Stomach smooth muscle (tissue), 2 donors: ENCODE measurements around the gene ANKRD53.
"Not testable (repeated sequence)": the region's sequence is repeated elsewhere in the genome, so short reads cannot be mapped to it uniquely, and the experiment has no call there.

Experiments
- H3K27ac ChIP-seq: one replicate; pipeline ENCODE4 v1.7.0; 2013; ENCODE audit warnings: mild to moderate bottlenecking, low read length, inconsistent platforms
- H3K27me3 ChIP-seq, 2 donors: one replicate each; pipeline ENCODE4 v1.7.0; 2013; ENCODE audit warnings: low read length in 2 of 2; ENCODE audit not compliant: insufficient read depth in 2 of 2, control insufficient read depth in 1 of 2
- H3K36me3 ChIP-seq, 2 donors: one replicate each; pipeline ENCODE4 v1.7.0; 2013; ENCODE audit warnings: low read length in 2 of 2; ENCODE audit not compliant: control insufficient read depth in 2 of 2, insufficient read depth in 2 of 2
- H3K4me1 ChIP-seq: one replicate; pipeline ENCODE4 v1.7.0; 2013; ENCODE audit warnings: low read length; ENCODE audit not compliant: control insufficient read depth, insufficient read depth
- H3K4me3 ChIP-seq, 2 donors: one replicate each; pipeline ENCODE4 v1.7.0; 2013; ENCODE audit warnings: low read length in 2 of 2
- H3K9ac ChIP-seq, 2 donors: one replicate each; pipeline ENCODE4 v1.7.0; 2013; ENCODE audit warnings: low read length in 2 of 2, mild to moderate bottlenecking in 1 of 2
- H3K9me3 ChIP-seq, 2 donors: one replicate each; pipeline ENCODE4 v1.7.0; 2013; ENCODE audit warnings: low read length in 2 of 2; ENCODE audit not compliant: control insufficient read depth in 2 of 2
- donor health status: healthy.
- donor health status: Pancreatic carcinoma.

Gene ANKRD53

DNA sequence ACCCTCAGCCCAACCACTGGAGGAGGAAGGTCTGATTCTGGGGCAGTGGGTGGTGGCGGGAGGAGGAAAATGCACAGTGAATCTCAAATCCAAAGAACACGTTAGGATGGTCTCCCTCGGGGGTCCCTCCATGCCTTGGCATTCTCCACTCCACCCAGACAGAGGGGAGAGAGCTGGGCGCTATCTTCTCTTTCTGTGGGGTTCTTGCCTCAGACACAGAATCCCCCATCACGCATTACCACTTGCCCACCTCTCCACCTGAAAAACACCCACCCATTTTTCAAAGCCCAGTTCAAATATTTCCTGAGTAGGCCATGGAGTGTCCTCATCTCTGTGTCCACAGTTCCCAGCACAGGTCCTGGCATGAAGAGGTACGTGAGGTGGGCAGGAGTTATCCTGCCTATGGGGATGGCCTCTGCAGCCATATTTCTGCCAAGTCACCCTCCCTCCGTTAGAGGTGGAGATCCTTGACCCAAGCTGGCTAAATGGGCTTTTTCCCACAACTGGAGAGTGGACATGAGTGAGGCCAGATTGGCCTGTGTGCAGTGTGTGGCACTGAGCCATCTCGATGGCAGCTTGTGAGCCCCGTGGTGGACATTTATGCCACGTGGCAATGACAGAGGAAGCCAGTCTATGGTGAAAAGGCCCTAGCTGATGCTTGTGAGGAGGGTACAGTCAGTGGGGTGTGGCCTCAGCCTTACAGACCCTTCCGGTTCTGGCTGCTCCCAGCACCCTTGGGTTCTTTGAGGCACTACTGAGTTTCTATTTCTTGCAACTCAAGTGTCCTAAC lies 25.7 kb downstream of the ANKRD53 start:
- no peak overlapping the region for H3K9ac ChIP-seq
- H3K36me3 ChIP-seq = no peaks in the 10 kb centered on the region

DNA sequence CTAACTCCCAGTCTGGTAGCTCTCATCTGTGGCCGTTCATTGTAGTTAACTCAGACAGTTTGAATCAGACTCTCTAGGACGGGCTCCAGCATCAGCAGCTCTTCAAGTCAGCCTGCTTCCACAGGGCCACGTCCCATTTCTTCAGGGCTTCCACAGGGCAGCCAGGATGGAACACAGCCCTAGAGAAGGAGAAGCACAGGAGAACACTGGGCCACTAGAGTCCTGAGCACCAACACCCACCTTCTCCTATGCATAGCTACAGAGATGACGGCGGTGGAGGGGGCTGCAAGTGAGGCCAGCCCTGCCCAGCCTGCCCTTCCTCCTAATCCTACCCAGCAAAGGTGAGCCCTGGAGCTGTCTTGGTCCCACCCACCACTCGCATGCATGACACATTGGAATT lies 26.4 kb downstream of the ANKRD53 start:
- Histone ChIP-seq H3K36me3 (no peaks in the 10 kb centered on the region), H3K27me3 (peaks cover 0 to 4% of the 10 kb centered on the region in 2 donors), H3K27ac (no peak overlapping the region), H3K9ac (no peak overlapping the region), H3K9me3 (no peaks in the 10 kb centered on the region), H3K4me1 (peaks cover 4% of the 10 kb centered on the region), H3K4me3 (no peak overlapping the region)

More for the DNA sequence above, 25.7 kb downstream of the ANKRD53 start:
- Histone ChIP-seq H3K4me3 (no peak overlapping the region), H3K27me3 (peaks cover 0 to 4% of the 10 kb centered on the region in 2 donors), H3K4me1 (peaks cover 4% of the 10 kb centered on the region), H3K27ac (no peak overlapping the region), H3K9me3 (no peaks in the 10 kb centered on the region)

DNA sequence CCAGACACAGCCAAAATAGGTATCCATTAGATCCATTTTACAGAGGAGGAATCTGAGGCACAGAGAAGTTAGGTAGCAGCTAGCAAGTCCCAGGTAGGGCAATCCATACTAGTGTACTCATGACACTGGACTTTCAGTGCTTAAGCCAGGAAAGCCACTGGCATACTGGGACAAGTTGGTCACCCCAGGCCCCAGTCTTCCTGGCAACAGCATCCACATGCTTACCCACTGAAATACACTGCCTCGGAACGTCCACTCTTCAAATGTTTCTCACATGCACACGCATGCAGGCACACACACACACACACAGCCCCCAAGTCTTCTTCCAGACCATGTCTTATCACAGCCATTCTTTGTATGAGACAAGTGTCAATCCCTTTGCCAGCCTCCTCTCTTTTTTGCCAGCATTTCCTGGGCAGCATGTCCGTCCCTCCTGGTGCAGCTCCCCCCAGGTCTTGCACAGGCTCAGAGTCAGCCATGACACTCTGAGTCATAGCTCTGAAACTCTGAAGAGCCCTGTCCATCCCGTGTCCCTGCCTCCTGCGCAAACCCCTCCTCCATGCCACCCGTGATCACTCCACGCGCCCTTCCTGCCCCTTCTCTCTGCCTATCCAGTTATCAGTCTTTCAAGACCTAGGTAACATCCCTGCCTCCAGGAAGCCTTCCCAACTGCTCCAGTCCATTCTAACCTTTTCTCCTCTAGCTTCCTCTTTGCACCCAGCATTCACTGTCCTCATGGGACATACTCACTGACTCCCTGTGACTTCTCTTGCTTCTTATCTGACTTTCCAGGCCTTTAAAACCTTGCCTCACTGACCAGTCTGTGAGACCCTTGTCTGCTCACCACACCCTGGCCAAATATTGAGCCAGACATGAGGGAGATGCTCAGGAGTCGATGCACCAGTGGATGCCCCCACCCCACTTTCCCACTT lies 27.1 kb downstream of the ANKRD53 start:
- peaks cover 0 to 6% of the 10 kb centered on the region in 2 donors for H3K27me3 ChIP-seq

DNA sequence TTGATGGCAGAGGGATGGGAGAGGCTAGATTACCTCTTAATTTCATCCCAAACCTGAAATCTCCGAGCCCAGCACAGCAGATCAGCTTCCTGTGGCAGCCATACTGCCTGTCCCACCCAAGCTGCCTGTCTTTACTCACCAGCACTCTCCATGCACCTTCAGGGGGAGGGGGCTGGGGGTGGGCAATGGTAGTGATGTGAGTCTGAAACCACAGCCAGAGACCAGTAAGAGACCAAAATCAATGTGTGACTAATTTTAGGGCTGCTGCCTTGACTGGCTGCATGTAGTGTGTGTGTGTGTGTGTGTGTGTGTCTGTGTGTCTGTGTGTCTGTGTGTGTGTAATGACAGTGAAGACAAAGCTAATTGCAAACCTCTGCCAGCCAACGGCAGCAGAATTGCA lies 27.9 kb downstream of the ANKRD53 start:
- H3K27ac ChIP-seq = no peak overlapping the region
- H3K36me3 ChIP-seq = no peaks in the 10 kb centered on the region
- H3K27me3 ChIP-seq = peaks cover 0 to 7% of the 10 kb centered on the region in 2 donors
- no peak overlapping the region for H3K9ac ChIP-seq
- H3K4me1 ChIP-seq = no peaks in the 10 kb centered on the region
- H3K4me3 ChIP-seq = no peak overlapping the region
- no peaks in the 10 kb centered on the region for H3K9me3 ChIP-seq

More for the DNA sequence above, 27.1 kb downstream of the ANKRD53 start:
- H3K9ac ChIP-seq = no peak overlapping the region
- H3K4me3 ChIP-seq = no peak overlapping the region
- no peaks in the 10 kb centered on the region for H3K9me3 ChIP-seq
- H3K36me3 ChIP-seq = no peaks in the 10 kb centered on the region
- peaks cover 4% of the 10 kb centered on the region for H3K4me1 ChIP-seq
- no peak overlapping the region for H3K27ac ChIP-seq

DNA sequence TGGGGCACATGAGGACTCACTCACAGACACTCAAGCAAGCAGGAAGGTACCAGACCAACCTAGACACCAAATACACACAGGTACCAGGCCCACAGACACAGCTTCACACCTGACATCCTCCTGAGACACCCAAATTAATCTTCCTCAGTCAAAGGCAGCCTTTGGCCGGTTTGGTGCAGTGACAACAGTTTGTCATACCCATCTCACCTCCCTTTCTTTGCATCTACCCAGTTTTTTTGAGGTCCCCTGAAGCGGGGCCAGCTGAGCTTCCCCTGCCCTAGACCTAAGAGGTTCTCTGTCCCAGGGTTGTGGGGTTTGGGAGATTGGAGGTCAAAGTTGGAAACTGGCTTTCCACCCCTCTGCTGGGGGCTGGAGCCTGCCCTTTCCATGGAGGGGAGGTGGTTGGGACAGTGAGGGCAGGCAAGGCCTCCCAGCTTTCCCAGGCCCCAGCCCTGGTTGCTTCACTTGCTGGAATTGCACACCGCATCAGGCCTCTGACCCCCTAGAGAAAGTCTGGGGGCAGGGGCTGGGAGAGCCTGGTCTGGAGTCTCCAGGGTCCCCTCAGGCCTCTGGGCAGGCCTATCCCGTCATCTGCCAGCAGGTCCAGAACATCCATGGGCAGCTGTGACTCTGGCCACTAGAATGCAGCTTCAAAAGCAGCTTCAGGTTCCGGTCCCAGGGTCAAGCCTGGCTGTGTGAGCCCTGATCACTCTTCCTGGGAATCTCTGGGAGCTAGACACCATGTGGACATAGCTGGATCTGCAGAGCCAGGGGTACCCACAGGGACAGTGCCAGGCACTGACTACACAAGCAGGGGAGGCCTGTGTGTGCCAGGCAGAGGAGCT lies 28.7 kb downstream of the ANKRD53 start:
- H3K9ac ChIP-seq = no peak overlapping the region
- no peak overlapping the region for H3K4me3 ChIP-seq
- H3K27ac ChIP-seq = no peak overlapping the region
- H3K4me1 ChIP-seq = no peaks in the 10 kb centered on the region
- H3K9me3 ChIP-seq = no peaks in the 10 kb centered on the region
- no peaks in the 10 kb centered on the region for H3K36me3 ChIP-seq
- H3K27me3 ChIP-seq = peaks cover 0 to 7% of the 10 kb centered on the region in 2 donors

DNA sequence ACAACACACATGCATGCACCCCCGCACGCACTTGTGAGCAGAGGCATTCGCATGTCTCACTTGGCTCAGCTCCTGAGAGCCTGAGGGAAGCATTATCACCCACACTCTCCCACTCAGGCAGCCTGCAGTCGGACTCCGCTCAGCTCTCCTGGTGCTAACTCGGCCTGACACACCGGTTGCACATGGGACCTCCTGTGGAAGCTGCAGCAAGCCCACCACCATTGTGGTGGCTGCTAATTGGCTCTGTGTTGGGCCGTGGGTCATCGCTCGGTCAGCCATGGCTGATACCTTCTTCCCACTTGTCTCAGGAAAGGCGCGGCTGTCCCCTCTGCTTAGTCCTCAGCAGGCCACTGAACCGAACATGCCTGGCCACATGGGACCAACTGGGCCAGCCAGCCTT lies 29.9 kb downstream of the ANKRD53 start:
- peaks cover 0 to 7% of the 10 kb centered on the region in 2 donors for H3K27me3 ChIP-seq
- no peak overlapping the region for H3K4me3 ChIP-seq
- no peaks in the 10 kb centered on the region for H3K4me1 ChIP-seq
- no peaks in the 10 kb centered on the region for H3K9me3 ChIP-seq
- no peak overlapping the region for H3K27ac ChIP-seq
- H3K36me3 ChIP-seq = no peaks in the 10 kb centered on the region
- H3K9ac ChIP-seq = no peak overlapping the region

DNA sequence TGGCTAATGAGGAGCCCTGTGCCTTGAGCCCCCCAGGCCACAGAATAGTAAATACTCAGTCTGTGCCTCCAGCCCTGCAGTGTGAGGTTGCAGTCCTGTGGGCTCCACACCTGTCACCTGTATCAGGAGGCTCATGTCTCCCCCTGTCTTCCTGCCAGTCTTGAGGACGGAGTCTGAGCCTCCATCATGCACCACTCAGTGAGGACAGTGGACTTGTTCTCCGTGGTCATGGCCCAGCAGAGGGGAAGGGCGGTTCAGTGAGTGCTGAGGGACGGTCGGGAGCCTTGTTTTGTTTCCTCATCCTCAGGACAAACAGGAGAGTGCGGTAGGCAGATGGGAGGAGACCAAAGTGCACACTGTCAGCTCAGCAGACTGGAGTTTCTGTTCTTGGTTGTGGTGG lies 33.4 kb downstream of the ANKRD53 start:
- H3K9me3 ChIP-seq, H3K36me3 ChIP-seq, H3K4me3 ChIP-seq, H3K27me3 ChIP-seq, H3K27ac ChIP-seq, H3K9ac ChIP-seq, H3K4me1 ChIP-seq: not testable (repeated sequence)

DNA sequence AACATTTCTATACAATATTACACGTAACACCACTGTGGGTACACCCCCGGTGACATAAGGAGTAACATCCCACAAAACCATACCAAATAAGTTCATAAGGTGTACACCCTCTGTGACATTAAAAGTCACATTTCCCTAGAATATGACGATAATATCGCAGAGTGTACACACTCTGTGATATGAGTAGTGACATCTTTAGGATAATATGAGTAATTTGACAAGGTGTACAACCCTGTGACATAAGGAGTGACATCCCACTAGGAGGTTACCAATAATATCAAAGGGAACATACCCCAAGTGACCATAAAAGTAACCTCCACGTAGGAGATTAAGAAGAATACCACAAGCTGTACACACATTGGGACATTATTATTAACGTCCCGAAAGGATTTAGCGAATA lies 40.2 kb downstream of the ANKRD53 start:
- H3K4me1 ChIP-seq = no peaks in the 10 kb centered on the region
- no peak overlapping the region for H3K9ac ChIP-seq
- no peaks in the 10 kb centered on the region for H3K27me3 ChIP-seq
- H3K9me3 ChIP-seq = no peaks in the 10 kb centered on the region
- no peak overlapping the region for H3K4me3 ChIP-seq
- H3K36me3 ChIP-seq = no peaks in the 10 kb centered on the region
- no peak overlapping the region for H3K27ac ChIP-seq

DNA sequence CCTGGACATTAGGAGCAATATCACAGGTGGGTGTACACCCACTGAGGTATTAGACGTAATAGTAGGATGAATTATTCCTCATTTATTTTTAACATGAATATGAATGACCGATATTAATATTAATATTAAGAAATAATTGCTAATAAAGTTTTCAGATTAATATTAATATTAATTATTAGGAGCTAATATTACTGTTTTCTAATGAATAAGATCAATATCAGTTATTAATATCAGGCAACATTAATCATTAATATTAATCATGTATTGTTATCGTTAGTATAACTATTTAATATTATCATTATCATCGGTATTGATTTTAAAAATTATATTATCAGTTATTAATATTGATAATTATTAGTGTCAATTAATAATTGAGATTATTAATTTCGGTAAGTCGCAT lies 41.6 kb downstream of the ANKRD53 start:
- not testable (repeated sequence) for H3K9ac ChIP-seq, H3K4me1 ChIP-seq, H3K9me3 ChIP-seq, H3K27me3 ChIP-seq, H3K36me3 ChIP-seq, H3K27ac ChIP-seq, H3K4me3 ChIP-seq

DNA sequence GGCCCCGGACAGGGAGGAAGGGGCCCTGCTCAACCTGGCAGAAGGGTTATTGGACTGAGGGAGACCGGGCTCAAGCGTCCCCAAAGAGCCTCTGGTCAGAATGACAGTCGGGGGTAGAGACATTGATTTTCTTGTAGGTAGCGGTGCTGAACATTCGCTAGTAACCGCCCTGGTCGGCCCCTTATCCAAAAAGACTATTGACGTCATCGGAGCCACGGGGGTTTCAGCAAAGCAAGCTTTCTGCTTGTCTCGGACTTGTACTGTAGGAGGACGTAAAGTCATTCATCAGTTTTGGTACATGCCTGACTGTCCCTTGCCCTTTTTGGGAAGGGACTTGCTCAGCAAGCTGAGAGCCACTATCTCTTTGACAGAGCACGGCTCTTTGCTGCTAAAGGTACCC lies 43.0 kb downstream of the ANKRD53 start:
- H3K9ac ChIP-seq, H3K36me3 ChIP-seq, H3K4me1 ChIP-seq, H3K27me3 ChIP-seq, H3K4me3 ChIP-seq, H3K9me3 ChIP-seq, H3K27ac ChIP-seq: not testable (repeated sequence)
